GM18511 (cell line): ENCODE data around the gene MPPE1.
A peak's percentile ranks its signal among the peaks of the same experiment; 100 is the strongest.
"Not testable (repeated sequence)": the region's sequence is repeated elsewhere in the genome, so short reads cannot be mapped to it uniquely, and the experiment has no call there.

Source experiments
- ATAC-seq: cut with Tn5 transposase; IDR thresholded peaks from one replicate; pipeline ENCODE4 v1.9.1; 2021; ENCODE audit warnings: mild to moderate bottlenecking, moderate library complexity; ENCODE audit not compliant: unreplicated experiment

MPPE1 gene

DNA sequence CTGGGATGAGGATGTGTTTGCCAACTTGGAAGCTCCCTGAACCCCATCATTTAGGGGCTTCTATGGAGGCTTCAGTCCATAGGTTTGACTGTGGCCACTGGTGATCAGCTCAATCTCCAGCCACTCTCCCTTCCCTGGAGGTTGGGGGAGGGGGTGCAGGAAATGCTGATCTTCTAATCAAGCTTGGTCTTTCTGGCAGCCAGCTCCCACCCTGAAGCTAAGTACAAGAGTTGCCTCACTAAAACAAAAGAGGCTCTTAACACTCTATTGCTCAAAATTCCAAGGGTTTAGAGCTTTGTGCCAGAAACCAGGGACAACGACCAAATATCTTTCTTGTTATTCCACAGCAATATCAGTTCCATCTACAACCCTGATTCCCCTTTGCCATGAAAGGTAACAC, 19.4 kb upstream of the MPPE1 start:
- ATAC-seq: no peak

DNA sequence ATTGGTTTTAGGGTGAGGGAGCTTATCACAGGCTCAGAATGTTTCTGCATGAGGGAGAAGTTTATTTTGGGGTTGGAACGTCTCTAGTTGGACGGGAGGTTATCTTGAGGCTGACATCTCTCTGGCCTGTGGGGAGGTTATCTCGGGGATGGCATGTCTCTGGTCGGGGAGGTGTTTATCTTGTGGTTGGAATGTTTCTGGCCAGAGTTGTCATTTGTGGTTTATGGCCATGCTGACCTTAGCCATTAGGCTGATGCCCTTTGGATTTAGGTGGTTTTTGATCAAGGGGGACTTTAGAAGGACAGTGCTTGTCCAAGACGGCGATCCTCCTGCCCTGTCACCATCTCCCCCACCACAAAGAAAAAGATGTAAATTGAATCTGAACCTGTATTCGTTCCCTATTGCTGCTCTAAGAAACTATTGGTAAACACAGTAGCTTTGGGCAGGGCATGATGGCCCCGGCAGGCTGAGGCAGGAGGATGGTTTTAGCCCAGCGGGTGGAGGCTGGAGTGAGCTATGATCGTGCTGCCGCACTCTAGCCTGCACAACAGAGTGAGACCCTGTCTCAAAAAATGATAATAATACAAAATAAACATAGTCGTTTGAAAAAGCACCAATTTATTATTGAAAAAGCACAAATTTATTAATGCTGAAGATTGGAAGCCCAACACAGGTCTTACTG, 17.8 kb upstream of the MPPE1 start:
- ATAC-seq: no peak

DNA sequence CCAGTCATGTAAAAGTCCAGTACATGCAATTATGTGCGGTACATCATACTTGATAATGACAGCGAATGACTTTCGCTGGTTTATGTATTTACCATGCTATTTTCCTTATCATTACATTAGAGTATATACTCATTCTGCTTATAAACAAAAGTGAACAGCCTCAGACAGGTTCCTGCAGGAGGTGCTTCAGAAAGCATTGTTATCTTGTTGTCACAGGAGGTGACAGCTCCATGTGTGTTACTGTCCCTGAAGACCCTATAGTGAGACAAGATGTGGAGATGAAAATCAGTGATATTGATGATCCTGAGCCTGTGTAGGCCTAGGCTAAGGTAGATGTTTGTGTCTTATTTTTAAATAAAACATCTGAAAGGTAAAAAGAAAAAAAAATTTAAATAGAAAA, 15.3 kb upstream of the MPPE1 start:
- no peak for ATAC-seq

DNA sequence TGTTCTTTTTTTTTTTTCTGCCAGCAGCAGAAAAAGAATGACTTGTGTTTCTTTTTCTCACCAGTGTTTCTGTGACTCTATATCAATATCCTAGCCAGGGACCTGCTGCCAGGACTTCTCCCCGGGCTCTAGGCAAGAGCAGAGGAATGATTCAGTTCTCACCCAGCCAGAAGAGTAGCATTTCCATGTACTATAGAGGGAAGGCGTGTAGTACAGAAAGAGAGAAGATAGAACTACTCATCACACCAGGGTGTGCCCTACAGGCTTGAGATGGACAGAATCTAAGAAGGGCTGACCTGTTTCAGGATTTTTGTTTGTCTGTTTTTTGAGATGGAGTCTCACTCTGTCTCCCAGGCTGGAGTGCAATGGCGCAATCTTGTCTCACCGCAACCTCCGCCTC, 11.4 kb upstream of the MPPE1 start:
- ATAC-seq: not testable (repeated sequence)

DNA sequence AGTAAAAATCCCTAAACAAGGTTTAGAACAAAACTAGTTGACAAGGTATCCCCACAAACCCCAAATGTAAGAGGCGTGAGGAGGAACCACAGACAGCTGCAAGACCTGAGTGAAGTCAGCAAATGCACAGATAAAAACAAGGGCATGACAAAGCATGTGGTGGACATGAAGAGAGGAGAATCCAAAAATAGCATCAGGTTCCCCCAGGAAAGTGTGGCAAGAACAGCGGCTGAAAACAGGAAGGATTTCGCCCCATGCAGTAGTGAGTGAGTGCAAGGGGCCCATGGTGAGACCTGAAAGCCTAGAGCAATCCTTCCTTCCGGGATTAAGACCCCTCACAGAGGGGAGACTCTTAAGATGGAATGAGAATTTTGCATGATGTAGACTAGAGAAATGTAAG, 8.8 kb upstream of the MPPE1 start:
- ATAC-seq: not testable (repeated sequence)

DNA sequence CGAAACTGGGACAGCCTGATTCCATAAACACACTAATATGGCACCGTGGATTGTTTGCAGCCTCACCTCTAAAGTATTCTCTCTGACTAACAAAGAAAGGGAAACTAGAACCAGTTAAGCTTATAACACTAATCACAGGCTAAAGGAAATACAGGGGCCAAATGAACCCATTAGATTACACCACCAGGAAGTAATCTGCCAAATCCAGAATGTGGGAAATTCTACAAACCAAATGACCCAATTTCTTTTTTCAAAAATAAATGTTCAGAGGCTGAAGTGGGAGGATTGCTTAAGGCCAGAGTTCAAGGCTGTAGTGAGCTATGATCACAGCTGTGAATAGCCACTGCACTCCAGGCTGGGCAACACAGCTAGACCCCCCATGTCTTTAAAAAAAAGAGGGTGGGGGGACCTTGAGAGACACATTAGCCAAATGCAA, 1.5 kb upstream of the MPPE1 start:
- ATAC-seq: no peak

DNA sequence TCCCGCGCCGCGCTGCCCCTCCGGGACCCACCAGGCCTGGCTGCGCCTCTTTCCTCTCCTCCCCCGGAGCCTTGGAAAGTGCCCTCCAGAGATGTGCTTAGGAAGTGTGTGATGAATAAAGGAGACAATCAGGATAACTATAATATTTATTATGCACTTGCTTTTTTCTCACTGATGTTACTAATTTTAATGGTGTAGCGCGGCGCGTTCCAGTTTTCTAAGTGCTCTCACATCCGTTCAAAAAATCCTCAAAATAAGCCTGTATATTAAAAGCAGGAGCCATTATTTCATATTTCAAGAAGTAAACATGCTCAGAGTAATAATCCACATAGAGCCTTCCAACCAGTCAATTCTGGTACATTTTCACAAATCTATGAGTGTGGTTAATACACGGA, 941 bp upstream of the MPPE1 start:
- ATAC-seq: peak; percentile 4

DNA sequence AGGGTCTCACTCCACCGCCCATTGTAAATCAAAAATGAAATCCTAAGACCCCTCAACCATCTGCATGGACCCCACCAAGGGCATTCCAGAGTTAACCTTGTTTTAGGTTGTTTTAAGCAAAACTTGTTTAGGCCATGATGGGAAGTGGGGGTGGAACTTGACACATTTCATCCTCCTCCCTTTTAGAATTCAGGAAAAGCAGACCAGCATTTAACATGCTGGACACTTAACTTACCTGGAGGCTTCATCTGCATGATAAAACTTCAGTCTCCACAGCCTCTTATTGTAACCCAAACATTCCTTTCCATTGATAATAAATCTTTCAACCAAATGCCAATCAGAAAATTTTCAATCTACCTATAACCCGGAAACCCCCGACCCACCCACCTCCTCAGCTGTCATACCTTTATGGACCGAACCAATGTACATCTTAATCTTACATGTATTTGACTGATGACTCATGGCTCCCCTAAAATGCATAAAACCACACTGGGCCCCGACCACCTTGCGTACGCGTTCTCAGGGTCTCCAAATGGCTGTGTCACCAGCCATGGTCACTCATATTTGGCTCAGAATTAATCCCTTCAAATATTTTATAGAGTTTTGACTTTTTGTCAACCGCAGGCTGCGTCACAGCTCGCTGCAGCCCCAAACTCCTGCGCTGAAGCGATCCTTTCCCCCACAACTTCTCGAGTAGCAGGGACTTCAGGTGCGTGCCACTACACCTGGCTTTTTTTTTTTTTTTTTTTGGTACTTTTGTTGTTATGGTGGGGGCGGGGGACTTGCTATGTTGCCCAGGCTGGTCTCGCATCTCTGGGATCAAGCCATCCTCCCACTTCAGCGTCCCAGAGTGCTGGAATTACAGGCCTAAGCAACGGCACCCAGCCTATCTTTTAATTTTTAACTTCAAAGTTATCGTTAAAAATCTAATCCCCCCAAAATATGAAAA, 917 bp downstream of the MPPE1 start:
- no peak for ATAC-seq

DNA sequence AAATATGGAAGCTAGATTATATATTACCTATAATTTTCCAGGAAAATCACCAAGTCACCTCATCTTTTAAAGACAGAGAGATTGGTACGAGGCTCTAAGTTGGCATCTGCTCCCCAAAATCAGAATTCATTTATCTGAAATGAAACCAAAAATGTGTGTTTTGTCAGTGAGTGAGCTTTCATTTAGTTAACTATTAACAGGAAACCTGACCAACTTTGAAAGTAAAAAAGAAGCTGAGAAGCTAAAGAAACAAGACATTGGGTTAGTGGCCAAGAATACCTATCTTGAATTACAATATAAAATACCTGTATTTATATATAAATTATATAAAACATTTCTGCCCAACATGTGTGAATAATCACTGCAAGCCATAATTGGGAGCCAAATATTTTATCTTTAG, 1.9 kb downstream of the MPPE1 start:
- no peak for ATAC-seq

DNA sequence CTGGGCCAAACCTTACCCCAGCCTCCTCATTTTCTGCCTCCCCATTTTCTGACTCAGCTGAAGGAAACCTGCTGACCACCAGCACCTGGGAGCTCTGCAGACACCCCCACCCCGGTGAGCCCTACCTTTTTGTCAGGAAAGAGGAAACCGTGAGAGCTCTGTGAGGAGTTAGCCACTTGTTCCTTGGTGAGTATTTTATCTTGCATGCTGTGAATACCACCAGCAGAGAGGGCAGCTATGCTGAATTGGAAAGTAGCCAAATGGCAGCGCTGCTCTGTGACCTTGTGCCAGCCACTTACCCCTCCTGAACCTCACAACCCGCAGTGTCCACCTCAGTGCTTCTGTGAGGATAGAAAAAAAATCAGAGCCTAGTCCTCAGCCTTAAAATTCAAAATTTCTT, 2.5 kb downstream of the MPPE1 start:
- no peak for ATAC-seq

DNA sequence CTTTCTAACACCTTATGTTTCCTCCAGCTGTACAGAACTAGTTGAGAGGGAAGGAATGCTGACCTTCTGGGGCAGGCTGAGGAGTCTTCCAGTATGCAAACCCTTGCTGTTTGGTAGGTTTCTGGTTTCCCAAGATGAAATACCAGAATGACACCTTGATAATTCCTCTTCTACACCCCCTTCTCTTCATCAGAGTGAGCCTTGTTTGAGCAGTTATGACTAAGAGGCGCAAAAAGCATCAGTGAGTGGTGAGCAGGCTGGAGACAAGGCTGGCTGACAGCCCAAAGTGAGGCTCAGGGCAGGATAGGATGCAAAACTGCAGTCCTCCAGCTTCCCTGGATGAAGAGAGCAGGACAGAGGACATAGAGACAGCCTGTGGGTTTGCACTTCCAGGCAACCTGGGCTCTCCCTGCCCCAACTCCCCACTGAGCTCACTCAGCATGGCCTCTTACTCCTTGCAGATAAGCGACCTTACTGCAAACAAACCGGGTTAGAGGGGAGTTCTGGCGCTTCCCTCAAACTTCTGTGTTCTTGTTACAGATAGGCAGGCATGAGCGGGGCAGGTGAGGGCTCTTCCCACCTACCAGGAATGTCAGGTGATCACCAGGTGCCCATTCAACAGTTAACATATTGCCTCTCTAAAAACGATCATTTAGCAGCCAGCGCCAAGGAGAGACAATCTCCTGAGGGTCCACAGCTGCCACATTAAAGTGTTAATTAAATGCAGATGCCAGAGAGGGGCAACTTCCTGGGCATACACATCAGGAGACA, 5.4 kb downstream of the MPPE1 start:
- ATAC-seq: no peak

DNA sequence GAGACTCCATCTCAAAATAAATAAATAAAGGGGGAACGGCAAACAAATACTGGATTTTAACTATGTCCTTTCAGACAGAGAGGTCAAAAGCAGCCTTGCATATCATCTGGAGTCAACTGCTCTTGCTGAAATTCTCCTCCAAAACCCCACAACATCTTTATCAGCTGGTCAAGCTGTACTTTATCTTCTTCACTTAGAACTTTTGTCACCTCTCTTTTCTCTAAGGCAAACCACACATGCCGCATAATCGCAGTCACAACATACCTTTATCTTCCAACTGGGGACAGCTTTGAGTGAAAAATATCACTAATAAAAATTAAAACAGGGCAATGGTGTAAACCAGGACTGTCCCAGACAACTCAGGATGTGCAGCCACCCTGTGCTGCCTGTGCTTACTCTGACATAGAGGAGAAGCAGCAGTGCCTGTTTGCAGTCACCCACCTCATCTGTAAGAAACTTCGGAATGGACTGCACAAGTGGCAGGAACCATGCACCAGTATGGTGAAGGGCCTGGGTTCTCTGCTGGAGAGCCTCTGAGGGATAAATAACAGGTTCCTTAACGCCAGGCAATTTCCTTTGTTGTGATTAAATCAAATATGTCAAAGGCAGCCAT, 6.2 kb downstream of the MPPE1 start:
- no peak for ATAC-seq

DNA sequence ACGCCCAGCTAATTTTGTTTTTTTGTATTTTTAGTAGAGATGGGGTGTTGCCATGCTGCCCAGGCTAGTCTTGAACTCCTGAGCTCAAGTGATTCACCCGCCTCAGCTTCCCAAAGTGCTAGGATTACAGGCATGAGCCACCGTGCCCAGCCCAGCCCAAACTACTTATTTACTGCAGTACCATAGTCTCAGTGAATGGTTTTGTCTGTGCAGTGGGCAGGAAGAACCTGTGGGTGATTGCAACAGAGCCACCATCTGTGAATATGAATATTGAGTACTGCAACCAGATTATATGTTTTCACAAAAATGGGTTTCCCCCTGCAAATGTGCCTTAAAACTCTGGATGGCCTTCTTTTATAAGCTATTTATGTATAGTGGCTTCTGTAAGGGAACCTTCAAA, 9.1 kb downstream of the MPPE1 start:
- no peak for ATAC-seq

DNA sequence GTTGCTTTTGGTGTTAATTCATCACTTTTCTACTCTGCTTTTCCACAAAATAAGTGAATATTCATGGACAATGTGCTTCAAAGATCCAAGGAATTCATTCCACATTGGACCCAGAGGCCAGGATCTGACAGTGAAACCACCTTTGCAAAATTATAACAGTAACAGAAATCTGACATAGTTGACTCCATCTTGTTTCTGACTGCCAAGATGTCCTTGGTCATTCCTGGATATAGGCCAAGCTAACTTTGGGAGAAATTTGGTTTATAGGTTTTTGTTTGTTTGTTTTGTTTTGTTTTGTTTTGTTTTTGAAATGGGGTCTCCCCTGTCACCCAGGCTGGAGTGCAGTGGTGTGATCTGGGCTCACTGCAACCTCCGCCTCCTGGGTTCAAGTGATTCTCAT, 10.3 kb downstream of the MPPE1 start:
- no peak for ATAC-seq

DNA sequence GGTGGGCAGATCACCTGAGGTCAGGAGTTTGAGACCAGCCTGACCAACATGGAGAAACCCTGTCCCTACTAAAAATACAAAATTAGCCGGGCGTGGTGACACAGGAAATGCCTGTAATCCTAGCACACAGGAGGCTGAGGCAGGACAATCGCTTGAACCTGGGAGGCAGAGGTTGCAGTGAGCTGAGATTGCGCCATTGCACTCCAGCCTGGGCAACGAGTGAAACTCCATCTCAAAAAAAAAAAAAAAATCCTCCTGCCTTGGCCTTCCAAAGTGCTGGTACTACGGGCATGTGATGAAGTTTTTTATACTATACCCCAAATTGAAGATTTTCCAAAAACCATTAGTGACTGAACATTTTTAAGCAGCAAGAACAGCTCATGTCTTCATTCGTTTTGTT, 15.7 kb downstream of the MPPE1 start:
- not testable (repeated sequence) for ATAC-seq

DNA sequence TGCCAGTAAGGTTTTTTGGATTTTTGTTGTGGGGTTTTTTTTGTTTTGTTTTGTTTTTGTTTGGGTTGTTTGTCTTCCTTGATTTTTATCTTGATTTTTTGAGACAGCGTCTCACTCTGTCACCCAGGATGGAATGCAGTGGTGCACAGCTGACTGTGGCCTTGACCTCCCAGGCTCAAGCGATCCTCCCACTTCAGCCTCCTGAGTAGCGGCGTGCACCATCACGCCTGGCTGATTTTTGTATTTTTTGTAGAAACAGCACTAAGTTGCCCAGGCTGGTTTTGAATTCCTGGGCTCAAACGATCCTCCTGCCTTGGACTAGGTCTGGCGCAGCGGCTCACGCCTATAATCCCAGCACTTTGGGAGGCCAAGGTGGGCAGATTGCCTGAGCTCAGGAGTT, 16.4 kb downstream of the MPPE1 start:
- ATAC-seq: no peak

DNA sequence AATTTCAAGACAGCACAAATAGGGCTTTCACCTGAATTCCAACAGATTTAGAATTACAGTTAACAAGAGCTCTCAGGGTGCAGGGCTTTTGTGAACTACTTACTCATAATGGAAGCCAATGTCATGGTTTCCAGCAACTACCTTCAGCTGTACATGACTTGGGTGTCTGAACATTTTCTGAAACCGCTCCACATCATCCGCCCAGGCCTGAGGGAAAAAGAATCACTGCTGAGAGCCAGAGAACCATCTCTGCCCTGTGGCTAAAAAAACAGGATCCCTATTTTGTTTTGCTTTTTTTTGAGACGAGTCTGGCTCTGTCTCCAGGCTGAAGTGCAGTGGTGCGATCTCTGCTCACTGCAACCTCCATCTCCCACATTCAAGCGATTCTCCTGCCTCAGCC, 18.8 kb downstream of the MPPE1 start:
- ATAC-seq: no peak

DNA sequence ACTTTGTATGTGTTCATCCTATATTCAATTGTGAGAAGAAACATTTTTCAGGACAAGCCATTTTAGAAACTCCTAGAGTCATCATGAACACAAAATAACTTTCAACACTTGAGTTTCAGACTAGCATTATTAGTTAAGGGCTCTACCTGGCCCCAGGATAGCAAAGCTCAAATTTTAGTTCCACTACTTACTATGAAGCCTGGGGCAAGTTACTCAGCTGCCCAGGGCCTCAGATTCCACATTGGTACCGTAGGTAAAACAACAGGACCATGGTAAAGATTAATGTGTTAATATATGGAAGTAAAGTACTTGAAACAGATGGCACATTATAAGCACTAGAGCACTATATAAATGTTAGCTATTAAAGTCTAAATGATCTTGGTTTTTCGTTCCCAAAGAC, 19.4 kb downstream of the MPPE1 start:
- no peak for ATAC-seq

DNA sequence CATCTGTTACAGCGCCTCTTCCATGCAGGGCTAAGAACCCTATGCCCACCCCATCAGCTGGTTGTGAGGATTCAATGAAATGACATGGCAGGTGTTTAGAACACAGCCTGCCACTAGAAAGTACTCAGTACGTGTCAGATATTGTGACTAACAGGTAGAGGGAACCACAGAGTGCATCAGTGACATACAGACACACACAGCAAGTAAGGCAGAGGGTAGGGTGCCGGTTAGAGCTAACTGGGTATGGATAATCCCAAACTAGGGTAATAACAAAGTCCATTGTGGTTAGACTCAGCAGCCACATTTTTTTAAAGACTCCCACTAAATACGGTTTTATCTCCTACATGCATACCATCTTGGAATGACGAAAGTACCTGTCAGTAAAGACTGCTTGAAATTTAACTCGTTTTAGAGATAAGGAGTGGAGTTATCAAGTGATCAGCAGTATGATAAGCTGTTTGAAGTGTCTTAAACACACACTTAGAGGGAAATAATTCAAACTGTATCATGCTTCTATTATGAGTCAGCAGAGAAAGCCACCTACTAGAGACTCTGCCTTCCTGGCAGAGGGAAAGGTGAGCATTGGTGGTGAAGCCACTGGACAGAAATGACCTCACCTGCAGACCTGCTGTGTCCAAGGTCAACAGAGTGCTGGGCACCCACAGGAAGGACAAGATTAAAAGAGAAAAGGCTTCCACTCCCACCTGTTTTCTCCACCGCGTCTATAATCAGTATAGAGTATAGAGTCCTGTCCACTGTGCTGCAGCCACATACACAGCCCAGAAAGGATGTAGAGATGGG, 20.6 kb downstream of the MPPE1 start:
- ATAC-seq: no peak

DNA sequence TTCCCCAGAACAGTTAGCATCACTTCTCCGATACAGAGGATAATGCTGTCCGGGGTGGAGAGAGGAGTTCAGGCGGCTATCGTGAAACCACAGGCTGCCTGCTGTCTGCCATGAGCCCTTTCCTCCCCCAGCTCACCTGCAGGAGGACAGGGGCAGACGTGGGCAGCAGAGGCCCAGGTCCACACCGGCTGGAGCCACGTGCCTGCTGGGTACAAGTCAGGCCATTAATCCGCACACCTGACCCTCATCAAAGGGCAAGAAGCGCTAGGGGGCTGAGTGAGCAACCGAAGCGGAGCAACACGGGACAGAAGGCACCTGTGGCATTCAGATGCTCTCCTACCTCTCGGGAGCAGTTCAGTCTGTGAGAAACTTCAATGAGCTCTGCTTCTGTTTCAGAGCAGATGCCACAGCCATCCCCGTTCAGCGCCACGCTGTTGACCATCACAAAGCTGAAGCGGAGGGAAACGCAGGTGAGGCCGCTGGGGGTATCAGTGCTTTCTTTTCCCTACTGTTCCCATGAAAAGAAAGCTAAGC, 21.5 kb downstream of the MPPE1 start:
- ATAC-seq: no peak
